HK-2 (cell line): Measurements from ENCODE around the gene UBAP1.
"Not testable (repeated sequence)": the region's sequence is repeated elsewhere in the genome, so short reads cannot be mapped to it uniquely, and the experiment has no call there.

ENCODE experiments used
- DNase-seq: peaks from one replicate; pipeline ENCODE4 v3.0.0-alpha.2; 2018; ENCODE audit not compliant: unreplicated experiment

The UBAP1 gene

GRCh38 chr9:34224349-34224748 lies 45.5 kb downstream of the UBAP1 start:
- DNase-seq = no peak

GRCh38 chr9:34226144-34226760 lies 47.4 kb downstream of the UBAP1 start:
- DNase-seq = not testable (repeated sequence)

GRCh38 chr9:34227445-34227844 lies 48.6 kb downstream of the UBAP1 start:
- DNase-seq = no peak

- no peak for DNase-seq
Measured at GRCh38 chr9:34230556-34230955, 51.7 kb downstream of the UBAP1 start.

- no peak for DNase-seq
Measured at GRCh38 chr9:34232201-34232600, 53.4 kb downstream of the UBAP1 start.

- no peak for DNase-seq
Measured at GRCh38 chr9:34233672-34234071, 54.8 kb downstream of the UBAP1 start.

- DNase-seq = no peak
Measured at GRCh38 chr9:34237836-34238235, 59.0 kb downstream of the UBAP1 start.

GRCh38 chr9:34240006-34240405 lies 61.2 kb downstream of the UBAP1 start:
- no peak for DNase-seq

- DNase-seq = no peak
Measured at GRCh38 chr9:34242830-34243229, 64.0 kb downstream of the UBAP1 start.

- DNase-seq = not testable (repeated sequence)
Measured at GRCh38 chr9:34245212-34245611, 66.4 kb downstream of the UBAP1 start.

- no peak for DNase-seq
Measured at GRCh38 chr9:34246453-34246852, 67.6 kb downstream of the UBAP1 start.

- DNase-seq = not testable (repeated sequence)
Measured at GRCh38 chr9:34247782-34248181, 68.9 kb downstream of the UBAP1 start.

- DNase-seq = no peak
Measured at GRCh38 chr9:34249274-34249673, 70.4 kb downstream of the UBAP1 start.

GRCh38 chr9:34250721-34251120 lies 71.9 kb downstream of the UBAP1 start:
- DNase-seq = no peak

GRCh38 chr9:34252016-34252415 lies 73.2 kb downstream of the UBAP1 start:
- no peak for DNase-seq

GRCh38 chr9:34252670-34253459 lies 74.0 kb downstream of the UBAP1 start:
- DNase-seq = peak; percentile 46

- no peak for DNase-seq
Measured at GRCh38 chr9:34253460-34253837, 74.6 kb downstream of the UBAP1 start.

GRCh38 chr9:34254141-34254913 lies 75.5 kb downstream of the UBAP1 start:
- peak; percentile 44 for DNase-seq

GRCh38 chr9:34254966-34255825 lies 76.4 kb downstream of the UBAP1 start:
- no peak for DNase-seq

GRCh38 chr9:34256104-34256503 lies 77.3 kb downstream of the UBAP1 start:
- no peak for DNase-seq

GRCh38 chr9:34256987-34257585 lies 78.2 kb downstream of the UBAP1 start:
- DNase-seq = no peak
